HL-60/S4 (cell line): ENCODE results near the gene DOK6.

Experiments used
- in situ Hi-C: fragments of 300-500 bp; cut with MboI; formaldehyde crosslinking; loops from 2 replicates; pipeline ENCODE4 v1.14.3; 2022; ENCODE audit warnings: low sequenced_read_pairs

The DOK6 gene

GRCh38 chr18:69674966-69675365 lies 274.3 kb downstream of the DOK6 start:
- in situ Hi-C loops: no loop called here

GRCh38 chr18:69677595-69677994 lies 276.9 kb downstream of the DOK6 start:
- in situ Hi-C loops: no loop called here

- in situ Hi-C loops: no loop called here
Measured at GRCh38 chr18:69680123-69680522, 279.4 kb downstream of the DOK6 start.

- in situ Hi-C loops: no loop called here
Measured at GRCh38 chr18:69683176-69683575, 282.5 kb downstream of the DOK6 start.

GRCh38 chr18:69684789-69685188 lies 284.1 kb downstream of the DOK6 start:
- in situ Hi-C loops: no loop called here

- in situ Hi-C loops: no loop called here
Measured at GRCh38 chr18:69686861-69687260, 286.2 kb downstream of the DOK6 start.

- in situ Hi-C loops: no loop called here
Measured at GRCh38 chr18:69689121-69689759, 288.6 kb downstream of the DOK6 start.

GRCh38 chr18:69691008-69691760 lies 290.5 kb downstream of the DOK6 start:
- in situ Hi-C loops: no loop called here

GRCh38 chr18:69697069-69697468 lies 296.4 kb downstream of the DOK6 start:
- in situ Hi-C loops: no loop called here

- in situ Hi-C loops: no loop called here
Measured at GRCh38 chr18:69697689-69698088, 297.0 kb downstream of the DOK6 start.

GRCh38 chr18:69701305-69701704 lies 300.6 kb downstream of the DOK6 start:
- in situ Hi-C loops: no loop called here

GRCh38 chr18:69703461-69703860 lies 302.8 kb downstream of the DOK6 start:
- in situ Hi-C loops: no loop called here

GRCh38 chr18:69705987-69706386 lies 305.3 kb downstream of the DOK6 start:
- in situ Hi-C loops: no loop called here

GRCh38 chr18:69708844-69709243 lies 308.2 kb downstream of the DOK6 start:
- in situ Hi-C loops: no loop called here

GRCh38 chr18:69715191-69715795 lies 314.6 kb downstream of the DOK6 start:
- in situ Hi-C loops: no loop called here

- in situ Hi-C loops: no loop called here
Measured at GRCh38 chr18:69717586-69717985, 316.9 kb downstream of the DOK6 start.

- in situ Hi-C loops: no loop called here
Measured at GRCh38 chr18:69718912-69719547, 318.3 kb downstream of the DOK6 start.

- in situ Hi-C loops: no loop called here
Measured at GRCh38 chr18:69720422-69720821, 319.7 kb downstream of the DOK6 start.

GRCh38 chr18:69723434-69723833 lies 322.7 kb downstream of the DOK6 start:
- in situ Hi-C loops: no loop called here

GRCh38 chr18:69725009-69725408 lies 324.3 kb downstream of the DOK6 start:
- in situ Hi-C loops: no loop called here

GRCh38 chr18:69725855-69726508 lies 325.3 kb downstream of the DOK6 start:
- in situ Hi-C loops: no loop called here
